Liver (tissue), 9 donors: ENCODE results near the gene TENT4A. TPM values are rescaled to one million over a fixed set of nuclear protein-coding genes. Genes with fewer than 3 reads are reported as not detected.

Source experiments
- DNase-seq: peaks from one replicate; pipeline ENCODE4 v3.0.0-alpha.2; 2017; ENCODE audit warnings: low spot score
- H3K27ac ChIP-seq, 2 donors: one replicate each; pipeline ENCODE4 v1.7.0; 2013; ENCODE audit warnings: inconsistent platforms in 2 of 2, low read length in 2 of 2, control low read depth in 1 of 2, low read depth in 1 of 2, mild to moderate bottlenecking in 1 of 2
- H3K27me3 ChIP-seq, 4 donors: one replicate each; pipeline versions ENCODE4 v1.6.1 to v1.7.0; 2013; ENCODE audit warnings: low read length in 3 of 4, inconsistent platforms in 1 of 4, mild to moderate bottlenecking in 1 of 4, moderate library complexity in 1 of 4; ENCODE audit not compliant: control insufficient read depth in 4 of 4, insufficient read depth in 4 of 4
- H3K36me3 ChIP-seq, 4 donors: one replicate each; pipeline versions ENCODE4 v1.6.1 to v1.7.0; 2013; ENCODE audit warnings: low read length in 3 of 4, mild to moderate bottlenecking in 3 of 4, low read depth in 1 of 4, moderate library complexity in 1 of 4; ENCODE audit not compliant: control insufficient read depth in 4 of 4, insufficient read depth in 3 of 4
- H3K4me1 ChIP-seq, 4 donors: one replicate each; pipeline versions ENCODE4 v1.6.1 to v1.7.0; 2013; ENCODE audit warnings: low read length in 3 of 4, mild to moderate bottlenecking in 3 of 4, moderate library complexity in 1 of 4; ENCODE audit not compliant: control insufficient read depth in 4 of 4, insufficient read depth in 4 of 4
- H3K4me3 ChIP-seq, 3 donors: one replicate each; pipeline versions ENCODE4 v1.6.1 to v1.7.0; 2013; ENCODE audit warnings: low read length in 3 of 3, control low read depth in 1 of 3, low read depth in 1 of 3, mild to moderate bottlenecking in 1 of 3
- H3K9ac ChIP-seq, 2 donors: one replicate each; pipeline ENCODE4 v1.7.0; 2013; ENCODE audit warnings: low read length in 2 of 2, mild to moderate bottlenecking in 2 of 2, moderate library complexity in 2 of 2, control low read depth in 1 of 2, low read depth in 1 of 2
- H3K9me3 ChIP-seq, 4 donors: one replicate each; pipeline versions ENCODE4 v1.6.1 to v1.7.0; 2013; ENCODE audit warnings: low read length in 3 of 4; ENCODE audit not compliant: control insufficient read depth in 4 of 4
- ATF3 ChIP-seq: IDR thresholded peaks from 2 replicates; pipeline ENCODE4 v1.6.1; 2016; ENCODE audit warnings: antibody characterized with exemption
- CTCF ChIP-seq: fragments of 150-350 bp; IDR thresholded peaks from 2 replicates; pipeline ENCODE4 v1.5.1; 2017; ENCODE audit warnings: improper control_type of control experiment, low read depth, low read length; ENCODE audit not compliant: missing input control
- EGR1 ChIP-seq, 2 donors: IDR thresholded peaks; 2 replicates each; pipeline ENCODE4 v1.6.1; 2016 to 2018; ENCODE audit warnings: antibody characterized with exemption in 2 of 2, low read depth in 2 of 2
- FOXA1 ChIP-seq: IDR thresholded peaks from 2 replicates; pipeline ENCODE4 v1.6.1; 2016; ENCODE audit warnings: antibody characterized with exemption
- FOXA2 ChIP-seq: IDR thresholded peaks from 2 replicates; pipeline ENCODE4 v1.6.1; 2016; ENCODE audit warnings: antibody characterized with exemption
- GABPA ChIP-seq, 2 donors: IDR thresholded peaks in 1 of 2; conservative IDR thresholded peaks in 1 of 2; 2 replicates each; pipeline ENCODE4 v1.6.1; 2016; ENCODE audit warnings: antibody characterized with exemption in 2 of 2, mild to moderate bottlenecking in 1 of 2, moderate library complexity in 1 of 2
- HNF4A ChIP-seq, 2 donors: conservative IDR thresholded peaks; 2 replicates each; pipeline ENCODE4 v1.6.1; 2016; ENCODE audit warnings: antibody characterized with exemption in 2 of 2, mild to moderate bottlenecking in 2 of 2
- HNF4G ChIP-seq: IDR thresholded peaks from 2 replicates; pipeline ENCODE4 v1.6.1; 2016; ENCODE audit warnings: antibody characterized with exemption
- JUND ChIP-seq, 2 donors: IDR thresholded peaks; 2 replicates each; pipeline ENCODE4 v1.6.1; 2016; ENCODE audit warnings: antibody characterized with exemption in 2 of 2
- MAX ChIP-seq: IDR thresholded peaks from 2 replicates; pipeline ENCODE4 v1.6.1; 2016; ENCODE audit warnings: antibody characterized with exemption
- NR2F2 ChIP-seq: IDR thresholded peaks from 2 replicates; pipeline ENCODE4 v1.6.1; 2016; ENCODE audit warnings: antibody characterized with exemption
- RAD21 ChIP-seq, 2 donors: IDR thresholded peaks; 2 replicates each; pipeline ENCODE4 v1.6.1; 2016; ENCODE audit warnings: antibody characterized with exemption in 2 of 2, mild to moderate bottlenecking in 2 of 2
- REST ChIP-seq: IDR thresholded peaks from 2 replicates; pipeline ENCODE4 v1.6.1; 2016; ENCODE audit warnings: antibody characterized with exemption, mild to moderate bottlenecking
- RXRA ChIP-seq, 2 donors: IDR thresholded peaks; 2 replicates each; pipeline ENCODE4 v1.6.1; 2017 to 2018; ENCODE audit warnings: antibody characterized with exemption in 2 of 2, mild to moderate bottlenecking in 1 of 2
- SP1 ChIP-seq: IDR thresholded peaks from 2 replicates; pipeline ENCODE4 v1.6.1; 2018; ENCODE audit warnings: antibody characterized with exemption, mild to moderate bottlenecking
- TAF1 ChIP-seq: conservative IDR thresholded peaks from 2 replicates; pipeline ENCODE4 v1.6.1; 2016; ENCODE audit warnings: antibody characterized with exemption, mild to moderate bottlenecking
- YY1 ChIP-seq: IDR thresholded peaks from 2 replicates; pipeline ENCODE4 v1.6.1; 2016; ENCODE audit warnings: antibody characterized with exemption, mild to moderate bottlenecking
- ZBTB33 ChIP-seq: IDR thresholded peaks from 2 replicates; pipeline ENCODE4 v1.6.1; 2016; ENCODE audit warnings: antibody characterized with exemption
- WGBS: extraction: QIAGEN DNeasy Blood & Tissue Kit; methylation state at CpG from one replicate; pipeline ENCODE4 v1.1.7; 2013; 5-methylcytosine and 5-hydroxymethylcytosine counted together
- polyA plus RNA-seq, 2 donors: library from polyadenylated mRNA; stranded (reverse) in 1 of 2; unstranded in 1 of 2; fragments of 200-250 nt in 1 of 2; fragments of >200 nt in 1 of 2; fragmentation: Nextera tagmentation in 1 of 2; extraction: Ambion mirVana in 1 of 2; gene quantifications; one replicate each; pipeline versions ENCODE4 v1.2.1 to v1.2.3, GENCODE V29; 2013 to 2015
- total RNA-seq, 2 donors: library from RNA; depleted of rRNA; stranded (reverse); fragments of >200 nt; gene quantifications; one replicate each; pipeline ENCODE4 v1.2.3, GENCODE V29; 2014
- donor health status: healthy.
- donor health status: healthy.
- donor health status: healthy.
- donor health status: healthy.
- donor health status: healthy.

TENT4A gene
- total and polyA plus RNA-seq, 4 donors, result 3.9 to 15.1 (median 8.1) TPM

- H3K27me3 ChIP-seq, result no peaks in the 10 kb centered on the region
- 66% methylated on average over 14 of the region's 14 CpGs for WGBS
- no peak overlapping the region for H3K9ac ChIP-seq
- H3K9me3 ChIP-seq, result no peaks in the 10 kb centered on the region
- H3K4me3 ChIP-seq, result no peak overlapping the region
- TF ChIP-seq FOXA2, result no peak
- no peak for TF ChIP-seq NR2F2
- TF ChIP-seq HNF4G, result no peak
- no peak for TF ChIP-seq ZBTB33
- no peak for TF ChIP-seq FOXA1
- no peak for TF ChIP-seq SP1
- no peak for TF ChIP-seq YY1
- TF ChIP-seq TAF1, result no peak
- TF ChIP-seq RAD21 (IDR thresholded peaks at IDR 0.05), result no peak
- TF ChIP-seq ATF3, result no peak
- no peak for TF ChIP-seq GABPA (IDR thresholded peaks at IDR 0.05 in 1 of 2, conservative IDR thresholded peaks at IDR 0.05 in 1 of 2)
- TF ChIP-seq CTCF, result no peak
- TF ChIP-seq JUND (IDR thresholded peaks at IDR 0.05), result no peak
- no peak for TF ChIP-seq HNF4A (conservative IDR thresholded peaks at IDR 0.05)
- TF ChIP-seq MAX, result no peak
- no peak for TF ChIP-seq EGR1 (IDR thresholded peaks at IDR 0.05; ENCODE audit: low read depth in 2 of 2)
- TF ChIP-seq REST, result no peak
- no peak for TF ChIP-seq RXRA (IDR thresholded peaks at IDR 0.05)
- H3K4me1 ChIP-seq, result no peaks in the 10 kb centered on the region
- no peaks in the 10 kb centered on the region for H3K36me3 ChIP-seq
- no peak overlapping the region for H3K27ac ChIP-seq
- no peak for DNase-seq
Observed at GRCh38 chr5:6792911-6793471, 79.8 kb downstream of the TENT4A start.
